Small intestine (tissue), 7 donors: ENCODE results near the gene PCOLCE2. TPM values are rescaled to one million over a fixed set of nuclear protein-coding genes. Genes with fewer than 3 reads are reported as not detected.

Experiments
- DNase-seq, 2 donors: peaks; one replicate each; pipeline versions ENCODE4 v3.0.0 to v3.0.0-alpha.2; 2013
- FAIRE-seq: peaks from 2 replicates; lab custom pipeline; 2012; peaks lifted over from hg19 to GRCh38; lab: Jason Lieb, UNC
- H3K27ac ChIP-seq, 3 donors: one replicate each; pipeline ENCODE4 v1.5.1; 2013; ENCODE audit warnings: low read length in 2 of 3, mild to moderate bottlenecking in 2 of 3, control low read depth in 1 of 3, inconsistent platforms in 1 of 3, low read depth in 1 of 3, moderate library complexity in 1 of 3
- H3K27me3 ChIP-seq, 3 donors: one replicate each; pipeline ENCODE4 v1.6.1; 2013; ENCODE audit warnings: low read length in 3 of 3, inconsistent platforms in 1 of 3; ENCODE audit not compliant: control insufficient read depth in 3 of 3, insufficient read depth in 3 of 3
- H3K36me3 ChIP-seq, 3 donors: one replicate each; pipeline ENCODE4 v1.6.1; 2013; ENCODE audit warnings: low read length in 3 of 3, inconsistent platforms in 1 of 3, low read depth in 1 of 3, mild to moderate bottlenecking in 1 of 3, moderate library complexity in 1 of 3; ENCODE audit not compliant: control insufficient read depth in 3 of 3, insufficient read depth in 2 of 3
- H3K4me1 ChIP-seq, 3 donors: one replicate each; pipeline ENCODE4 v1.6.1; 2013; ENCODE audit warnings: low read length in 2 of 3, inconsistent platforms in 1 of 3, low read depth in 1 of 3, mild to moderate bottlenecking in 1 of 3, moderate library complexity in 1 of 3; ENCODE audit not compliant: control insufficient read depth in 3 of 3, insufficient read depth in 2 of 3
- H3K4me3 ChIP-seq, 3 donors: one replicate each; pipeline ENCODE4 v1.5.1; 2013; ENCODE audit warnings: low read length in 3 of 3, control low read depth in 1 of 3, inconsistent platforms in 1 of 3, low read depth in 1 of 3, mild to moderate bottlenecking in 1 of 3, moderate library complexity in 1 of 3
- H3K9me3 ChIP-seq, 2 donors: one replicate each; pipeline ENCODE4 v1.6.1; 2013; ENCODE audit warnings: low read depth in 1 of 2, low read length in 1 of 2; ENCODE audit not compliant: control insufficient read depth in 2 of 2, insufficient read depth in 1 of 2
- WGBS, 3 donors: extraction: QIAGEN DNeasy Blood & Tissue Kit; methylation state at CpG; one replicate each; pipeline ENCODE4 v1.1.7; 2013; 5-methylcytosine and 5-hydroxymethylcytosine counted together
- polyA plus RNA-seq, 4 donors: library from polyadenylated mRNA; stranded (reverse) in 3 of 4; unstranded in 1 of 4; fragments of 200-250 nt in 3 of 4; fragments of 120-200 nt in 1 of 4; gene quantifications; one replicate each; pipeline versions ENCODE4 v1.2.1 to v1.2.3, GENCODE V29; 2013
- donor health status: healthy with polysubstance abuse.
- donor health status: control.
- donor health status: control.
- donor health status: Bipolar disorder and iron deficiency.
- donor health status: healthy.

The PCOLCE2 gene
- polyA plus RNA-seq, 4 donors: 0.37 to 6.1 (median 2.2) TPM; not detected in 1

GRCh38 chr3:142929109-142929508 is 40.2 kb upstream of the PCOLCE2 start:
- DNase-seq (peak in 1 of 2 donors; percentile 66), FAIRE-seq (no peak)
- 10 to 34% (median 19%) methylated on average over 3 of the region's 3 CpGs for WGBS, 3 donors
- Histone ChIP-seq H3K4me1 (no peaks in the 10 kb centered on the region), H3K36me3 (no peaks in the 10 kb centered on the region), H3K27ac (no peak overlapping the region), H3K4me3 (no peak overlapping the region), H3K27me3 (peaks cover 0 to 6% (median 0%) of the 10 kb centered on the region in 3 donors), H3K9me3 (no peaks in the 10 kb centered on the region)

GRCh38 chr3:142926368-142926944 is 37.6 kb upstream of the PCOLCE2 start:
- 89 to 100% (median 94%) methylated on average over 3 of the region's 3 CpGs for WGBS, 3 donors
- Histone ChIP-seq H3K36me3 (no peaks in the 10 kb centered on the region), H3K4me1 (no peaks in the 10 kb centered on the region), H3K27me3 (peaks cover 0 to 5% (median 0%) of the 10 kb centered on the region in 3 donors), H3K9me3 (no peaks in the 10 kb centered on the region), H3K4me3 (no peak overlapping the region), H3K27ac (no peak overlapping the region)
- DNase-seq (no peak), FAIRE-seq (no peak)

GRCh38 chr3:142925140-142925539 is 36.3 kb upstream of the PCOLCE2 start:
- FAIRE-seq: no peak
- H3K27ac ChIP-seq: no peak overlapping the region
- H3K9me3 ChIP-seq: no peaks in the 10 kb centered on the region
- no peak for DNase-seq
- no peaks in the 10 kb centered on the region for H3K4me1 ChIP-seq
- no peak overlapping the region for H3K4me3 ChIP-seq
- H3K36me3 ChIP-seq: no peaks in the 10 kb centered on the region
- peaks cover 0 to 5% (median 0%) of the 10 kb centered on the region in 3 donors for H3K27me3 ChIP-seq

GRCh38 chr3:142923694-142924093 is 34.8 kb upstream of the PCOLCE2 start:
- Histone ChIP-seq H3K4me1 (no peaks in the 10 kb centered on the region), H3K36me3 (no peaks in the 10 kb centered on the region), H3K27ac (no peak overlapping the region), H3K9me3 (no peaks in the 10 kb centered on the region), H3K27me3 (peaks cover 0 to 5% (median 0%) of the 10 kb centered on the region in 3 donors), H3K4me3 (no peak overlapping the region)
- DNase-seq (no peak), FAIRE-seq (no peak)

- Histone ChIP-seq H3K27ac (no peak overlapping the region), H3K4me3 (no peak overlapping the region), H3K27me3 (peaks cover 0 to 4% (median 0%) of the 10 kb centered on the region in 3 donors), H3K9me3 (no peaks in the 10 kb centered on the region), H3K4me1 (no peaks in the 10 kb centered on the region), H3K36me3 (no peaks in the 10 kb centered on the region)
- FAIRE-seq: no peak
- no peak for DNase-seq
- WGBS, 3 donors: 54 to 69% (median 60%) methylated on average over 2 of the region's 2 CpGs
These were observed 27.7 kb upstream of the PCOLCE2 start for GRCh38 chr3:142916605-142917004.

- FAIRE-seq (no peak), DNase-seq (no peak)
- H3K4me1 ChIP-seq: no peaks in the 10 kb centered on the region
- H3K27me3 ChIP-seq: peaks cover 0 to 6% (median 0%) of the 10 kb centered on the region in 3 donors
- H3K36me3 ChIP-seq: no peaks in the 10 kb centered on the region
- no peak overlapping the region for H3K4me3 ChIP-seq
- H3K27ac ChIP-seq: no peak overlapping the region
- no peaks in the 10 kb centered on the region for H3K9me3 ChIP-seq
- 62 to 76% (median 74%) methylated on average over 3 of the region's 3 CpGs for WGBS, 3 donors
These were observed 26.8 kb upstream of the PCOLCE2 start for GRCh38 chr3:142915636-142916035.

GRCh38 chr3:142914286-142914811 is 25.5 kb upstream of the PCOLCE2 start:
- Histone ChIP-seq H3K36me3 (no peaks in the 10 kb centered on the region), H3K27me3 (peaks cover 0 to 6% (median 0%) of the 10 kb centered on the region in 3 donors), H3K4me1 (no peaks in the 10 kb centered on the region), H3K9me3 (no peaks in the 10 kb centered on the region), H3K4me3 (no peak overlapping the region), H3K27ac (no peak overlapping the region)
- WGBS, 3 donors: 32 to 46% (median 36%) methylated on average over 3 of the region's 3 CpGs
- no peak for DNase-seq
- FAIRE-seq: no peak

GRCh38 chr3:142913432-142913831 is 24.5 kb upstream of the PCOLCE2 start:
- no peaks in the 10 kb centered on the region for H3K9me3 ChIP-seq
- WGBS, 3 donors: 76 to 86% (median 83%) methylated on average over 1 of the region's 1 CpG
- FAIRE-seq (no peak), DNase-seq (no peak)
- H3K27me3 ChIP-seq: peaks cover 0 to 6% (median 0%) of the 10 kb centered on the region in 3 donors
- H3K27ac ChIP-seq: no peak overlapping the region
- H3K4me3 ChIP-seq: no peak overlapping the region
- no peaks in the 10 kb centered on the region for H3K4me1 ChIP-seq
- no peaks in the 10 kb centered on the region for H3K36me3 ChIP-seq
